ENCODE data around the gene ENG. TPM values are rescaled to one million over a fixed set of nuclear protein-coding genes. Genes with fewer than 3 reads are reported as not detected.

Gene ENG
- total and polyA plus RNA-seq, 2 experiments from 2014 or later, result 1.4 to 2.6 TPM

DNA sequence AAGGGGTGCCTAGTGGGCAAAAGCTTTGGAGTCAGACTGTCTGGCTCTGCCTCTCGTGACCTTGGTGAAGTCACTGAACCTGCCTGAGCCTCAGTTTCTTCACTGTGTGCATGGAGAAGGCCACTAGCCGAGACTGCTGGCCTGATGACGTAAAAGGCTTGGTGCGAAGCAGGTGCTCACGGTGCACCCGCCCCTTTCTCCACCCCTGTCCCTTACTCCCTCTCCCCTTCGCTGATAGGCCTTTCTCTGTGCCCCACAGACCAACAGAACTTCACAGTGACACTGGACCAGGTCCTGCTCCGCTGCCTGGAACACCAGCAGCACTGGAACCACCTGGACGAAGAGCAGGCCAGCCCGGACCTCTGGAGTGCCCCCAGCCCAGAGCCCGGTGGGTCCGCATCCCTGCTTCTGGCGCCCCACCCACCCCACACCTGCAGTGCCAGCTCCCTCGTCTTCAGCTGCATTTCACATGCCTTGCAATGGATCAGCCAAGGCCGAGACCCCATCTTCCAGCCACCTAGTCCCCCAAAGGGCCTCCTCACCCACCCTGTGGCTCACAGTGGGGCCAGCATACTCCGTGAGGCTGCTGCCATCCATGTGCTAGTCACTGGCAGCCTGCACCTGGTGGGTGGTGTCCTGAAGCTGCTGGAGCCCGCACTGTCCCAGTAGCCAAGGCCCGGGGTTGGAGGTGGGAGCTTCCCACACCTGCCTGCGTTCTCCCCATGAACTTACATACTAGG, 41.4 kb downstream of the ENG start (continued):
- TF ChIP-seq, protein P1, sequence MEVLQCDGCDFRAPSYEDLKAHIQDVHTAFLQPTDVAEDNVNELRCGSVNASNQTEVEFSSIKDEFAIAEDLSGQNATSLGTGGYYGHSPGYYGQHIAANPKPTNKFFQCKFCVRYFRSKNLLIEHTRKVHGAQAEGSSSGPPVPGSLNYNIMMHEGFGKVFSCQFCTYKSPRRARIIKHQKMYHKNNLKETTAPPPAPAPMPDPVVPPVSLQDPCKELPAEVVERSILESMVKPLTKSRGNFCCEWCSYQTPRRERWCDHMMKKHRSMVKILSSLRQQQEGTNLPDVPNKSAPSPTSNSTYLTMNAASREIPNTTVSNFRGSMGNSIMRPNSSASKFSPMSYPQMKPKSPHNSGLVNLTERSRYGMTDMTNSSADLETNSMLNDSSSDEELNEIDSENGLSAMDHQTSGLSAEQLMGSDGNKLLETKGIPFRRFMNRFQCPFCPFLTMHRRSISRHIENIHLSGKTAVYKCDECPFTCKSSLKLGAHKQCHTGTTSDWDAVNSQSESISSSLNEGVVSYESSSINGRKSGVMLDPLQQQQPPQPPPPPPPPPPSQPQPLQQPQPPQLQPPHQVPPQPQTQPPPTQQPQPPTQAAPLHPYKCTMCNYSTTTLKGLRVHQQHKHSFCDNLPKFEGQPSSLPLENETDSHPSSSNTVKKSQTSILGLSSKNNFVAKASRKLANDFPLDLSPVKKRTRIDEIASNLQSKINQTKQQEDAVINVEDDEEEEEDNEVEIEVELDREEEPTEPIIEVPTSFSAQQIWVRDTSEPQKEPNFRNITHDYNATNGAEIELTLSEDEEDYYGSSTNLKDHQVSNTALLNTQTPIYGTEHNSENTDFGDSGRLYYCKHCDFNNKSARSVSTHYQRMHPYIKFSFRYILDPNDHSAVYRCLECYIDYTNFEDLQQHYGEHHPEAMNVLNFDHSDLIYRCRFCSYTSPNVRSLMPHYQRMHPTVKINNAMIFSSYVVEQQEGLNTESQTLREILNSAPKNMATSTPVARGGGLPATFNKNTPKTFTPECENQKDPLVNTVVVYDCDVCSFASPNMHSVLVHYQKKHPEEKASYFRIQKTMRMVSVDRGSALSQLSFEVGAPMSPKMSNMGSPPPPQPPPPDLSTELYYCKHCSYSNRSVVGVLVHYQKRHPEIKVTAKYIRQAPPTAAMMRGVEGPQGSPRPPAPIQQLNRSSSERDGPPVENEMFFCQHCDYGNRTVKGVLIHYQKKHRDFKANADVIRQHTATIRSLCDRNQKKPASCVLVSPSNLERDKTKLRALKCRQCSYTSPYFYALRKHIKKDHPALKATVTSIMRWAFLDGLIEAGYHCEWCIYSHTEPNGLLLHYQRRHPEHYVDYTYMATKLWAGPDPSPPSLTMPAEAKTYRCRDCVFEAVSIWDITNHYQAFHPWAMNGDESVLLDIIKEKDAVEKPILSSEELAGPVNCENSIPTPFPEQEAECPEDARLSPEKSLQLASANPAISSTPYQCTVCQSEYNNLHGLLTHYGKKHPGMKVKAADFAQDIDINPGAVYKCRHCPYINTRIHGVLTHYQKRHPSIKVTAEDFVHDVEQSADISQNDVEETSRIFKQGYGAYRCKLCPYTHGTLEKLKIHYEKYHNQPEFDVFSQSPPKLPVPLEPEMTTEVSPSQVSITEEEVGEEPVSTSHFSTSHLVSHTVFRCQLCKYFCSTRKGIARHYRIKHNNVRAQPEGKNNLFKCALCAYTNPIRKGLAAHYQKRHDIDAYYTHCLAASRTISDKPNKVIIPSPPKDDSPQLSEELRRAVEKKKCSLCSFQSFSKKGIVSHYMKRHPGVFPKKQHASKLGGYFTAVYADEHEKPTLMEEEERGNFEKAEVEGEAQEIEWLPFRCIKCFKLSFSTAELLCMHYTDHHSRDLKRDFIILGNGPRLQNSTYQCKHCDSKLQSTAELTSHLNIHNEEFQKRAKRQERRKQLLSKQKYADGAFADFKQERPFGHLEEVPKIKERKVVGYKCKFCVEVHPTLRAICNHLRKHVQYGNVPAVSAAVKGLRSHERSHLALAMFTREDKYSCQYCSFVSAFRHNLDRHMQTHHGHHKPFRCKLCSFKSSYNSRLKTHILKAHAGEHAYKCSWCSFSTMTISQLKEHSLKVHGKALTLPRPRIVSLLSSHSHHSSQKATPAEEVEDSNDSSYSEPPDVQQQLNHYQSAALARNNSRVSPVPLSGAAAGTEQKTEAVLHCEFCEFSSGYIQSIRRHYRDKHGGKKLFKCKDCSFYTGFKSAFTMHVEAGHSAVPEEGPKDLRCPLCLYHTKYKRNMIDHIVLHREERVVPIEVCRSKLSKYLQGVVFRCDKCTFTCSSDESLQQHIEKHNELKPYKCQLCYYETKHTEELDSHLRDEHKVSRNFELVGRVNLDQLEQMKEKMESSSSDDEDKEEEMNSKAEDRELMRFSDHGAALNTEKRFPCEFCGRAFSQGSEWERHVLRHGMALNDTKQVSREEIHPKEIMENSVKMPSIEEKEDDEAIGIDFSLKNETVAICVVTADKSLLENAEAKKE (CRISPR knock-in tag; IDR thresholded peaks at IDR 0.05), result no peak
- TF ChIP-seq NANOG (IDR thresholded peaks at IDR 0.05; ENCODE audit: borderline replicate concordance), result no peak
- TF ChIP-seq, protein P2, sequence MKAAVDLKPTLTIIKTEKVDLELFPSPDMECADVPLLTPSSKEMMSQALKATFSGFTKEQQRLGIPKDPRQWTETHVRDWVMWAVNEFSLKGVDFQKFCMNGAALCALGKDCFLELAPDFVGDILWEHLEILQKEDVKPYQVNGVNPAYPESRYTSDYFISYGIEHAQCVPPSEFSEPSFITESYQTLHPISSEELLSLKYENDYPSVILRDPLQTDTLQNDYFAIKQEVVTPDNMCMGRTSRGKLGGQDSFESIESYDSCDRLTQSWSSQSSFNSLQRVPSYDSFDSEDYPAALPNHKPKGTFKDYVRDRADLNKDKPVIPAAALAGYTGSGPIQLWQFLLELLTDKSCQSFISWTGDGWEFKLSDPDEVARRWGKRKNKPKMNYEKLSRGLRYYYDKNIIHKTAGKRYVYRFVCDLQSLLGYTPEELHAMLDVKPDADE (IDR thresholded peaks at IDR 0.05), result no peak
- no peak for TF ChIP-seq ZNF114 (CRISPR knock-in tag; IDR thresholded peaks at IDR 0.05)
- TF ChIP-seq ZNF331 (CRISPR knock-in tag; IDR thresholded peaks at IDR 0.05; ENCODE audit: low read depth), result no peak
- TF ChIP-seq, protein P3, sequence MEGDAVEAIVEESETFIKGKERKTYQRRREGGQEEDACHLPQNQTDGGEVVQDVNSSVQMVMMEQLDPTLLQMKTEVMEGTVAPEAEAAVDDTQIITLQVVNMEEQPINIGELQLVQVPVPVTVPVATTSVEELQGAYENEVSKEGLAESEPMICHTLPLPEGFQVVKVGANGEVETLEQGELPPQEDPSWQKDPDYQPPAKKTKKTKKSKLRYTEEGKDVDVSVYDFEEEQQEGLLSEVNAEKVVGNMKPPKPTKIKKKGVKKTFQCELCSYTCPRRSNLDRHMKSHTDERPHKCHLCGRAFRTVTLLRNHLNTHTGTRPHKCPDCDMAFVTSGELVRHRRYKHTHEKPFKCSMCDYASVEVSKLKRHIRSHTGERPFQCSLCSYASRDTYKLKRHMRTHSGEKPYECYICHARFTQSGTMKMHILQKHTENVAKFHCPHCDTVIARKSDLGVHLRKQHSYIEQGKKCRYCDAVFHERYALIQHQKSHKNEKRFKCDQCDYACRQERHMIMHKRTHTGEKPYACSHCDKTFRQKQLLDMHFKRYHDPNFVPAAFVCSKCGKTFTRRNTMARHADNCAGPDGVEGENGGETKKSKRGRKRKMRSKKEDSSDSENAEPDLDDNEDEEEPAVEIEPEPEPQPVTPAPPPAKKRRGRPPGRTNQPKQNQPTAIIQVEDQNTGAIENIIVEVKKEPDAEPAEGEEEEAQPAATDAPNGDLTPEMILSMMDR (conservative IDR thresholded peaks at IDR 0.05; ENCODE audit: low read depth in 2 of 2), result no peak
- TF ChIP-seq EZH2 (IDR thresholded peaks at IDR 0.05; ENCODE audit: low read depth, unreplicated experiment), result no peak
- TF ChIP-seq, protein P4, sequence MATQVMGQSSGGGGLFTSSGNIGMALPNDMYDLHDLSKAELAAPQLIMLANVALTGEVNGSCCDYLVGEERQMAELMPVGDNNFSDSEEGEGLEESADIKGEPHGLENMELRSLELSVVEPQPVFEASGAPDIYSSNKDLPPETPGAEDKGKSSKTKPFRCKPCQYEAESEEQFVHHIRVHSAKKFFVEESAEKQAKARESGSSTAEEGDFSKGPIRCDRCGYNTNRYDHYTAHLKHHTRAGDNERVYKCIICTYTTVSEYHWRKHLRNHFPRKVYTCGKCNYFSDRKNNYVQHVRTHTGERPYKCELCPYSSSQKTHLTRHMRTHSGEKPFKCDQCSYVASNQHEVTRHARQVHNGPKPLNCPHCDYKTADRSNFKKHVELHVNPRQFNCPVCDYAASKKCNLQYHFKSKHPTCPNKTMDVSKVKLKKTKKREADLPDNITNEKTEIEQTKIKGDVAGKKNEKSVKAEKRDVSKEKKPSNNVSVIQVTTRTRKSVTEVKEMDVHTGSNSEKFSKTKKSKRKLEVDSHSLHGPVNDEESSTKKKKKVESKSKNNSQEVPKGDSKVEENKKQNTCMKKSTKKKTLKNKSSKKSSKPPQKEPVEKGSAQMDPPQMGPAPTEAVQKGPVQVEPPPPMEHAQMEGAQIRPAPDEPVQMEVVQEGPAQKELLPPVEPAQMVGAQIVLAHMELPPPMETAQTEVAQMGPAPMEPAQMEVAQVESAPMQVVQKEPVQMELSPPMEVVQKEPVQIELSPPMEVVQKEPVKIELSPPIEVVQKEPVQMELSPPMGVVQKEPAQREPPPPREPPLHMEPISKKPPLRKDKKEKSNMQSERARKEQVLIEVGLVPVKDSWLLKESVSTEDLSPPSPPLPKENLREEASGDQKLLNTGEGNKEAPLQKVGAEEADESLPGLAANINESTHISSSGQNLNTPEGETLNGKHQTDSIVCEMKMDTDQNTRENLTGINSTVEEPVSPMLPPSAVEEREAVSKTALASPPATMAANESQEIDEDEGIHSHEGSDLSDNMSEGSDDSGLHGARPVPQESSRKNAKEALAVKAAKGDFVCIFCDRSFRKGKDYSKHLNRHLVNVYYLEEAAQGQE (IDR thresholded peaks at IDR 0.05; ENCODE audit: unreplicated experiment), result no peak
- TF ChIP-seq CREB1 (CRISPR knock-in tag; IDR thresholded peaks at IDR 0.05; ENCODE audit: low read depth), result no peak
- TF ChIP-seq STAT1 (IDR thresholded peaks at IDR 0.05; ENCODE audit: unreplicated experiment), result no peak
- no peak for TF ChIP-seq POLR2AphosphoS5 (IDR thresholded peaks at IDR 0.05; ENCODE audit: low read depth)
- no peak for TF ChIP-seq EZH2phosphoT487 (IDR thresholded peaks at IDR 0.05; ENCODE audit: unreplicated experiment)

All from GM23338 (cell line).